ENCODE data around the gene KAT7. TPM values are rescaled to one million over a fixed set of nuclear protein-coding genes. Genes with fewer than 3 reads are reported as not detected.

The KAT7 gene
- total RNA-seq, 4 donors from 2014 or later = 22.8 to 42.8 (median 33.3) TPM

DNA sequence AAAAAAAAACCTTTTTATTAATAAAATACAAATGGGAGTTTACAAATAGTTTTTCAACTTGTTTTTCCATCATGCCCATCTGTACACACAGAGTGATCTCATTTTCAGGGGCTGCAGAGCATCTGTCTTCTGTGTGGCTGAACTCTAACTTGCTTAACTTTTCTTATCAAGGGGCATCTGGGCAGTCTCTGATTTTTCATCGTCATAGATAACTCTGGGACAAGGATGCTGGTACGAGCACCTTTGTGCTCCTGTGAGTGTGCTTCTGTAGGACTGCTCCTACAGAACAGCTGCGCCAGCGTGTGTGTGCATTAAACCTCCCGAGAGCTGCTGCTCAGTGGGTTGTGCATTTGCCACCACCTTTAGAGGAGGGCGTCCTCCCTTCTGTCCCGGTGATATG lies 94.0 kb downstream of the KAT7 start:
- TF ChIP-seq, protein P1, sequence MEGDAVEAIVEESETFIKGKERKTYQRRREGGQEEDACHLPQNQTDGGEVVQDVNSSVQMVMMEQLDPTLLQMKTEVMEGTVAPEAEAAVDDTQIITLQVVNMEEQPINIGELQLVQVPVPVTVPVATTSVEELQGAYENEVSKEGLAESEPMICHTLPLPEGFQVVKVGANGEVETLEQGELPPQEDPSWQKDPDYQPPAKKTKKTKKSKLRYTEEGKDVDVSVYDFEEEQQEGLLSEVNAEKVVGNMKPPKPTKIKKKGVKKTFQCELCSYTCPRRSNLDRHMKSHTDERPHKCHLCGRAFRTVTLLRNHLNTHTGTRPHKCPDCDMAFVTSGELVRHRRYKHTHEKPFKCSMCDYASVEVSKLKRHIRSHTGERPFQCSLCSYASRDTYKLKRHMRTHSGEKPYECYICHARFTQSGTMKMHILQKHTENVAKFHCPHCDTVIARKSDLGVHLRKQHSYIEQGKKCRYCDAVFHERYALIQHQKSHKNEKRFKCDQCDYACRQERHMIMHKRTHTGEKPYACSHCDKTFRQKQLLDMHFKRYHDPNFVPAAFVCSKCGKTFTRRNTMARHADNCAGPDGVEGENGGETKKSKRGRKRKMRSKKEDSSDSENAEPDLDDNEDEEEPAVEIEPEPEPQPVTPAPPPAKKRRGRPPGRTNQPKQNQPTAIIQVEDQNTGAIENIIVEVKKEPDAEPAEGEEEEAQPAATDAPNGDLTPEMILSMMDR (IDR thresholded peaks at IDR 0.05; ENCODE audit: low read depth) = no peak

Other genes starting within 250 kb of the KAT7 start
- gene NXPH3, start 212.8 kb upstream of the KAT7 start, total RNA-seq = 1 to 10 TPM in 3 of 4 donors, under 1 TPM in 1; 0.65 to 7.9 (median 4.4) TPM
- gene SPOP, start 110.6 kb upstream of the KAT7 start, total RNA-seq = 10 to 100 TPM; 44.5 to 91.5 (median 65.5) TPM
- gene SLC35B1, start 80.7 kb upstream of the KAT7 start, total RNA-seq = 10 to 100 TPM; 26.8 to 42.2 (median 33.3) TPM
- 10 to 100 TPM in 1 of 4 donors, 1 to 10 TPM in 3; 3.9 to 19.4 (median 8.4) TPM for gene FAM117A, start 24.6 kb upstream of the KAT7 start, total RNA-seq
- gene TAC4, start 59.4 kb downstream of the KAT7 start, total RNA-seq = not detected
- 1 to 10 TPM in 1 of 4 donors, under 1 TPM in 1, not detected in 2; 0.34 to 1.3 TPM for gene DLX4, start 180.5 kb downstream of the KAT7 start, total RNA-seq
- under 1 TPM in 1 of 4 donors, not detected in 3; 0.34 TPM for gene DLX3, start 206.5 kb downstream of the KAT7 start, total RNA-seq